ENCODE results near the gene UBE2O. TPM values are rescaled to one million over a fixed set of nuclear protein-coding genes. Genes with fewer than 3 reads are reported as not detected.

Gene UBE2O
- total and polyA plus RNA-seq, 2 donors (not counting 3 experiments of a cell fraction or from before 2014, with no cell fraction given) = 13.9 to 34.1 TPM

DNA sequence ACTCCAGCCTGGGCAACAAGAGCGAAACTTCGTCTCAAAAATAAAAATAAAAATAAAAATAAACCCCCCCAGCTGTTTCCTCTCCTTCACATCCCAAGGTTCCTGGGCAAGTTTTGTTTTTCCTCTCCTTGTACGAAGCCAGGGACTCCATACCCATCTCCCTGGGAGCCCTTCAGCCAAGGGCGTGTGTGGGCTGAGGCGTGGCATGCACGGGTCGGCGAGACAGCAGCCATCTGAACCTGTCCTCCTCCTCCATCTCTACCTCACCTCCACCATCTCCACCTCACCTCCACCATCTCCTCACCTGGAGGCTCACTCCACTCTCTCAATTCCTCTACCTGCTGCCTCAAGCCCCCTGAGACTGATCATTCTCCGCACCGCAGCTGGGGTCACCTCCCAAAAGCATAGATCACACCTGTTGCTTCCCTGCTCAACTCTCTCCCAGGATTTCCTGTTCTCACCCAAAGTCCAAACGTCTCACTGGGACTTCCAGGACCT lies 31.3 kb upstream of the UBE2O start:
- intact Hi-C loops (cut with micrococcal nuclease) = no loop called here
- H4K20me1 ChIP-seq (replicated peaks; ENCODE audit: control insufficient read depth, extremely low read depth, insufficient read depth, low read length) = no peaks in the 10 kb centered on the region
- dilution Hi-C loops (cut with MboI; ENCODE audit: extremely low pct_ligation_motif_present, low sequenced_read_pairs) = no loop called here
- TF ChIP-seq EZH2 (IDR thresholded peaks at IDR 0.05; ENCODE audit: borderline replicate concordance, low read depth, low read length, severe bottlenecking) (no peak), FOS (IDR thresholded peaks at IDR 0.05; ENCODE audit: borderline replicate concordance, insufficient read depth, low read length) (no peak), POLR2AphosphoS5 (IDR thresholded peaks at IDR 0.05; ENCODE audit: insufficient read depth, low read depth, low read length) (no peak), MAX (IDR thresholded peaks at IDR 0.05; ENCODE audit: insufficient read depth, insufficient read length) (no peak), CTCF (IDR thresholded peaks at IDR 0.05; ENCODE audit: extremely low read depth in 1 of 2, insufficient read depth in 1 of 2, low read depth in 1 of 2, low read length in 2 of 2) (no peak), GATA2 (IDR thresholded peaks at IDR 0.05; ENCODE audit: insufficient read depth, insufficient read length, low read depth, low read length) (no peak), POLR2A (IDR thresholded peaks at IDR 0.05; ENCODE audit: low read depth, low read length) (no peak), JUN (IDR thresholded peaks at IDR 0.05; ENCODE audit: borderline replicate concordance, insufficient read depth, insufficient read length, low read depth) (no peak), MYC (IDR thresholded peaks at IDR 0.05; ENCODE audit: low read depth, low read length) (no peak)
- H3K9me1 ChIP-seq (replicated peaks; ENCODE audit: control insufficient read depth, extremely low read depth, insufficient read depth, low read length) = no peaks in the 10 kb centered on the region
- peak overlapping the region; percentile 5 for H2AFZ ChIP-seq (ENCODE audit: low read depth, low read length)
- H3K79me2 ChIP-seq (ENCODE audit: control insufficient read depth, insufficient read depth, low read length) = no peaks in the 10 kb centered on the region
- H3K4me3 ChIP-seq (replicated peaks in 1 of 3; ENCODE audit: insufficient read depth in 1 of 3, low read depth in 1 of 3, low read length in 3 of 3) = no peak overlapping the region
- H3K27me3 ChIP-seq (ENCODE audit: control insufficient read depth in 2 of 2, insufficient read depth in 2 of 2, low read length in 2 of 2) = no peaks in the 10 kb centered on the region
- FAIRE-seq (peak; percentile 4), DNase-seq (ENCODE audit: low read depth, low spot score) (no peak)
- H3K36me3 ChIP-seq (ENCODE audit: control insufficient read depth in 2 of 2, extremely low read depth in 1 of 2, insufficient read depth in 2 of 2, low read length in 2 of 2) = peaks cover 0 to 3% of the 10 kb centered on the region in 2 experiments
- no peaks in the 10 kb centered on the region for H3K9me3 ChIP-seq (replicated peaks; ENCODE audit: control insufficient read depth, insufficient read depth, low read length)
- no peak overlapping the region for H3K4me2 ChIP-seq (ENCODE audit: insufficient read depth, low read length)
- H3K9ac ChIP-seq (replicated peaks; ENCODE audit: extremely low read depth, insufficient read depth, low read length) = no peak overlapping the region
- BruUV-seq (replicated peaks) = no TSS peak
- no peak overlapping the region for H3K27ac ChIP-seq (ENCODE audit: insufficient read depth, low read depth, low read length)
- H3K4me1 ChIP-seq (ENCODE audit: control insufficient read depth, extremely low read depth, insufficient read depth, low read length) = peaks cover 12% of the 10 kb centered on the region
- CTCF ChIA-PET = no interaction called here
- POLR2A ChIA-PET = no interaction called here
